ENCODE data around the gene ZSWIM3.

GRCh38 chr20:45925821-45926506 lies 68.5 kb downstream of the ZSWIM3 start:
- TF ChIP-seq RAD21 (conservative IDR thresholded peaks at IDR 0.05) (no peak), EP300 (conservative IDR thresholded peaks at IDR 0.05; ENCODE audit: poor library complexity, severe bottlenecking) (no peak), TAF1 (IDR thresholded peaks at IDR 0.05; ENCODE audit: low read depth) (no peak)
- TF ChIP-seq, protein P1, sequence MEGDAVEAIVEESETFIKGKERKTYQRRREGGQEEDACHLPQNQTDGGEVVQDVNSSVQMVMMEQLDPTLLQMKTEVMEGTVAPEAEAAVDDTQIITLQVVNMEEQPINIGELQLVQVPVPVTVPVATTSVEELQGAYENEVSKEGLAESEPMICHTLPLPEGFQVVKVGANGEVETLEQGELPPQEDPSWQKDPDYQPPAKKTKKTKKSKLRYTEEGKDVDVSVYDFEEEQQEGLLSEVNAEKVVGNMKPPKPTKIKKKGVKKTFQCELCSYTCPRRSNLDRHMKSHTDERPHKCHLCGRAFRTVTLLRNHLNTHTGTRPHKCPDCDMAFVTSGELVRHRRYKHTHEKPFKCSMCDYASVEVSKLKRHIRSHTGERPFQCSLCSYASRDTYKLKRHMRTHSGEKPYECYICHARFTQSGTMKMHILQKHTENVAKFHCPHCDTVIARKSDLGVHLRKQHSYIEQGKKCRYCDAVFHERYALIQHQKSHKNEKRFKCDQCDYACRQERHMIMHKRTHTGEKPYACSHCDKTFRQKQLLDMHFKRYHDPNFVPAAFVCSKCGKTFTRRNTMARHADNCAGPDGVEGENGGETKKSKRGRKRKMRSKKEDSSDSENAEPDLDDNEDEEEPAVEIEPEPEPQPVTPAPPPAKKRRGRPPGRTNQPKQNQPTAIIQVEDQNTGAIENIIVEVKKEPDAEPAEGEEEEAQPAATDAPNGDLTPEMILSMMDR (IDR thresholded peaks at IDR 0.05; ENCODE audit: poor library complexity, severe bottlenecking) = no peak
- TF ChIP-seq, protein P2, sequence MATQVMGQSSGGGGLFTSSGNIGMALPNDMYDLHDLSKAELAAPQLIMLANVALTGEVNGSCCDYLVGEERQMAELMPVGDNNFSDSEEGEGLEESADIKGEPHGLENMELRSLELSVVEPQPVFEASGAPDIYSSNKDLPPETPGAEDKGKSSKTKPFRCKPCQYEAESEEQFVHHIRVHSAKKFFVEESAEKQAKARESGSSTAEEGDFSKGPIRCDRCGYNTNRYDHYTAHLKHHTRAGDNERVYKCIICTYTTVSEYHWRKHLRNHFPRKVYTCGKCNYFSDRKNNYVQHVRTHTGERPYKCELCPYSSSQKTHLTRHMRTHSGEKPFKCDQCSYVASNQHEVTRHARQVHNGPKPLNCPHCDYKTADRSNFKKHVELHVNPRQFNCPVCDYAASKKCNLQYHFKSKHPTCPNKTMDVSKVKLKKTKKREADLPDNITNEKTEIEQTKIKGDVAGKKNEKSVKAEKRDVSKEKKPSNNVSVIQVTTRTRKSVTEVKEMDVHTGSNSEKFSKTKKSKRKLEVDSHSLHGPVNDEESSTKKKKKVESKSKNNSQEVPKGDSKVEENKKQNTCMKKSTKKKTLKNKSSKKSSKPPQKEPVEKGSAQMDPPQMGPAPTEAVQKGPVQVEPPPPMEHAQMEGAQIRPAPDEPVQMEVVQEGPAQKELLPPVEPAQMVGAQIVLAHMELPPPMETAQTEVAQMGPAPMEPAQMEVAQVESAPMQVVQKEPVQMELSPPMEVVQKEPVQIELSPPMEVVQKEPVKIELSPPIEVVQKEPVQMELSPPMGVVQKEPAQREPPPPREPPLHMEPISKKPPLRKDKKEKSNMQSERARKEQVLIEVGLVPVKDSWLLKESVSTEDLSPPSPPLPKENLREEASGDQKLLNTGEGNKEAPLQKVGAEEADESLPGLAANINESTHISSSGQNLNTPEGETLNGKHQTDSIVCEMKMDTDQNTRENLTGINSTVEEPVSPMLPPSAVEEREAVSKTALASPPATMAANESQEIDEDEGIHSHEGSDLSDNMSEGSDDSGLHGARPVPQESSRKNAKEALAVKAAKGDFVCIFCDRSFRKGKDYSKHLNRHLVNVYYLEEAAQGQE (IDR thresholded peaks at IDR 0.05; ENCODE audit: borderline replicate concordance) = no peak

Data from neural cell (in vitro differentiated cells).